Neural progenitor cell (in vitro differentiated cells): Measurements from ENCODE around the gene COL8A2.

Experiments used
- EZH2 ChIP-seq: fragments of 200-600 bp; sonication (generic); IDR thresholded peaks from 2 replicates; pipeline ENCODE4 v1.6.1; 2017; ENCODE audit warnings: antibody characterized with exemption, mild to moderate bottlenecking, moderate library complexity
- EZH2phosphoT487 ChIP-seq: fragments of 200-600 bp; sonication (generic); IDR thresholded peaks from 2 replicates; pipeline ENCODE4 v1.6.1; 2017; ENCODE audit warnings: antibody characterized with exemption
- TF ChIP-seq, protein P1 (sequence below): fragments of 200-600 bp; sonication (generic); IDR thresholded peaks from 2 replicates; pipeline ENCODE4 v1.5.1; 2017; ENCODE audit warnings: antibody characterized with exemption, mild to moderate bottlenecking

DNA sequence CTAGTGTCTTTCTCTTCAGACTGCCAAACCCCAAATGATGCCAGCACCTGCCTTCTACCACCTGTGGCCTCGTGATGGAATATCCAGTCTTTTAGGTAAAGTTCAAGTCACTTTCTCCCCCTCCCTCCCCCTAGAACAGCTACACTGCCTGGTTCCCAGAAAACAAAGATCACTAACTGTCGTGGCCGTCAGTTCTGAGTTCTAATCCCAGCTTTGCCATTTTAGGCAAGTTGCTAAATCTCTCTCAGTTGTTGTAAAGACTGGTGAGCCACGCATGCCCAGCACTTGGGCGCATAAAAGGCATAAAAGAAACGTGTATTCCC is 24.9 kb upstream of the COL8A2 start:
- TF ChIP-seq, protein P1, sequence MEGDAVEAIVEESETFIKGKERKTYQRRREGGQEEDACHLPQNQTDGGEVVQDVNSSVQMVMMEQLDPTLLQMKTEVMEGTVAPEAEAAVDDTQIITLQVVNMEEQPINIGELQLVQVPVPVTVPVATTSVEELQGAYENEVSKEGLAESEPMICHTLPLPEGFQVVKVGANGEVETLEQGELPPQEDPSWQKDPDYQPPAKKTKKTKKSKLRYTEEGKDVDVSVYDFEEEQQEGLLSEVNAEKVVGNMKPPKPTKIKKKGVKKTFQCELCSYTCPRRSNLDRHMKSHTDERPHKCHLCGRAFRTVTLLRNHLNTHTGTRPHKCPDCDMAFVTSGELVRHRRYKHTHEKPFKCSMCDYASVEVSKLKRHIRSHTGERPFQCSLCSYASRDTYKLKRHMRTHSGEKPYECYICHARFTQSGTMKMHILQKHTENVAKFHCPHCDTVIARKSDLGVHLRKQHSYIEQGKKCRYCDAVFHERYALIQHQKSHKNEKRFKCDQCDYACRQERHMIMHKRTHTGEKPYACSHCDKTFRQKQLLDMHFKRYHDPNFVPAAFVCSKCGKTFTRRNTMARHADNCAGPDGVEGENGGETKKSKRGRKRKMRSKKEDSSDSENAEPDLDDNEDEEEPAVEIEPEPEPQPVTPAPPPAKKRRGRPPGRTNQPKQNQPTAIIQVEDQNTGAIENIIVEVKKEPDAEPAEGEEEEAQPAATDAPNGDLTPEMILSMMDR = no peak
- TF ChIP-seq EZH2phosphoT487 = no peak
- no peak for TF ChIP-seq EZH2
